K562 (cell line): ENCODE data around the gene SETD4.

Experiments
- ATF7 ChIP-seq: fragments of 450-650 bp; IDR thresholded peaks from 2 replicates; pipeline ENCODE4 v1.7.1; 2014; ENCODE audit warnings: mild to moderate bottlenecking, moderate library complexity
- FOXJ3 ChIP-seq: sonication (generic); formaldehyde crosslinking; IDR thresholded peaks from 2 replicates; pipeline ENCODE4 v1.4.0; 2020; ENCODE audit warnings: mild to moderate bottlenecking, missing genetic modification reagents
- NUFIP1 ChIP-seq: fragments of 450-650 bp; IDR thresholded peaks from 2 replicates; pipeline ENCODE4 v1.6.1; 2018; ENCODE audit not compliant: partially characterized antibody
- POLR2A ChIP-seq: fragments of 450-650 bp; conservative IDR thresholded peaks from 2 replicates; pipeline ENCODE4 v1.6.1; 2016
- RAD21 ChIP-seq, 2 experiments: fragments of 250-450 bp in 1 of 2; fragments of 450-650 bp in 1 of 2; sonication (Bioruptor Pico) in 1 of 2; formaldehyde crosslinking in 1 of 2; IDR thresholded peaks in 1 of 2; conservative IDR thresholded peaks in 1 of 2; 2 replicates each; pipeline versions ENCODE4 v1.4.0 to v1.8.0; 2020 to 2022; ENCODE audit warnings: mild to moderate bottlenecking in 2 of 2, moderate library complexity in 1 of 2
- ZFP1 ChIP-seq: fragments of 450-650 bp; formaldehyde crosslinking; IDR thresholded peaks from 2 replicates; pipeline ENCODE4 v1.4.0; 2020; ENCODE audit warnings: mild to moderate bottlenecking, mixed read lengths
- TF ChIP-seq, protein P1 (sequence below), 3 experiments: fragments of 200-800 bp in 1 of 3; fragments of 250-450 bp in 1 of 3; fragments of 450-650 bp in 1 of 3; sonication (Bioruptor Pico) in 1 of 3; sonication (Bioruptor generic) in 1 of 3; formaldehyde crosslinking in 1 of 3; IDR thresholded peaks; 2 replicates each; pipeline versions ENCODE4 v1.6.1 to v1.8.0; 2016 to 2022; ENCODE audit warnings: mild to moderate bottlenecking in 2 of 3, missing genetic modification characterization in 2 of 3, missing compliant biosample characterization in 1 of 3, moderate library complexity in 1 of 3

DNA sequence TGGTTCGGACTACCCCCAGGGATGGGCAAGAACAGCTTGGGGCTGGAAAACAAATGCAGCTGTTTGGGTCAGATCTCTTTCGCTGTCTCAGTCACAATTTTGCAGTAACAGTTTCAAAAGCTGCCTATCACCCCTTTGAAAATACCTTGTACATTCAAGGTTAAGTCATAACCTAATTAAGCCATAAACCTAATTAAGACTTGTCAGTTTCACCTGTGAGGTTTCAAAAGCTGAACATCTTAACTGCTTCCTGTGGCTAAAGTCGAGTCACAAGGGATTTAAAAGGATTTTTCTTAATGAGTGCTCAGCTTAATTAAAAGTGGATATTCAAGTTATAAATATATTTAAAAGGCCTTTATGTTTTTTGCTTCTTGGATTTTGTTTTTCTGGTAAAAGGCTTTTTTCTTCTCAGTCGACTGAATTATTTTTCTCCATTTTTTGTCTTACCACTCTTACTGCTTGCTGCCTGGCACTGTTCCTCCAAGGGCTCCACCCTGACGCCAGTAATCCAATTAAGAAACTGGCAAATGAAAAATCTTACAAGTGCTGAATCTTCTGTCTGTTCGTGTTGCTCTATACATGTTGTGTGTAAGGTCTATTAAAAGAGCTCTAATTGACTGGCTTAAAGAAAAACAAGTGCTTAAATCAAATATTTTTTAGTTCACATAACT lies 40.8 kb upstream of the SETD4 start:
- TF ChIP-seq, protein P1, sequence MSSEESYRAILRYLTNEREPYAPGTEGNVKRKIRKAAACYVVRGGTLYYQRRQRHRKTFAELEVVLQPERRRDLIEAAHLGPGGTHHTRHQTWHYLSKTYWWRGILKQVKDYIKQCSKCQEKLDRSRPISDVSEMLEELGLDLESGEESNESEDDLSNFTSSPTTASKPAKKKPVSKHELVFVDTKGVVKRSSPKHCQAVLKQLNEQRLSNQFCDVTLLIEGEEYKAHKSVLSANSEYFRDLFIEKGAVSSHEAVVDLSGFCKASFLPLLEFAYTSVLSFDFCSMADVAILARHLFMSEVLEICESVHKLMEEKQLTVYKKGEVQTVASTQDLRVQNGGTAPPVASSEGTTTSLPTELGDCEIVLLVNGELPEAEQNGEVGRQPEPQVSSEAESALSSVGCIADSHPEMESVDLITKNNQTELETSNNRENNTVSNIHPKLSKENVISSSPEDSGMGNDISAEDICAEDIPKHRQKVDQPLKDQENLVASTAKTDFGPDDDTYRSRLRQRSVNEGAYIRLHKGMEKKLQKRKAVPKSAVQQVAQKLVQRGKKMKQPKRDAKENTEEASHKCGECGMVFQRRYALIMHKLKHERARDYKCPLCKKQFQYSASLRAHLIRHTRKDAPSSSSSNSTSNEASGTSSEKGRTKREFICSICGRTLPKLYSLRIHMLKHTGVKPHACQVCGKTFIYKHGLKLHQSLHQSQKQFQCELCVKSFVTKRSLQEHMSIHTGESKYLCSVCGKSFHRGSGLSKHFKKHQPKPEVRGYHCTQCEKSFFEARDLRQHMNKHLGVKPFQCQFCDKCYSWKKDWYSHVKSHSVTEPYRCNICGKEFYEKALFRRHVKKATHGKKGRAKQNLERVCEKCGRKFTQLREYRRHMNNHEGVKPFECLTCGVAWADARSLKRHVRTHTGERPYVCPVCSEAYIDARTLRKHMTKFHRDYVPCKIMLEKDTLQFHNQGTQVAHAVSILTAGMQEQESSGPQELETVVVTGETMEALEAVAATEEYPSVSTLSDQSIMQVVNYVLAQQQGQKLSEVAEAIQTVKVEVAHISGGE (CRISPR knock-in tag; IDR thresholded peaks at IDR 0.05): no peak
- TF ChIP-seq FOXJ3 (CRISPR knock-in tag) (no peak), RAD21 (CRISPR knock-in tag; conservative IDR thresholded peaks at IDR 0.05 in 1 of 2, IDR thresholded peaks at IDR 0.05 in 1 of 2) (no peak), ATF7 (no peak), POLR2A (no peak), ZFP1 (no peak), NUFIP1 (no peak)
